ENCODE measurements around the gene TRPV4. TPM values are rescaled to one million over a fixed set of nuclear protein-coding genes. Genes with fewer than 3 reads are reported as not detected.
A peak's percentile ranks its signal among the peaks of the same experiment; 100 is the strongest.

TRPV4 gene
- total RNA-seq, 1 experiment from 2014 or later: 2.9 TPM

- TF ChIP-seq PRDM15 (CRISPR knock-in tag; IDR thresholded peaks at IDR 0.05): no peak
Measured at GRCh38 chr12:109783965-109784244, 49.3 kb downstream of the TRPV4 start (continued).

- Mint-ChIP-seq H3K27ac (peak overlapping the region; percentile 38; the same call in 1 of the 2 replicates), H3K4me3 (no peak overlapping the region), H3K4me1 (0 out of 2 replicates have a peak, but pooled peaks cover 3% of the 10 kb centered on the region), H3K27me3 (ENCODE audit: low read depth) (no peaks in the 10 kb centered on the region; the same call in 1 of the 2 replicates), H3K36me3 (no peaks in the 10 kb centered on the region), H3K9me3 (peaks cover 6% of the 10 kb centered on the region; the same call in 1 of the 2 replicates)
- ATAC-seq: no peak
- no peak for DNase-seq (ENCODE audit: low spot score)
- CTCF ChIA-PET: interaction anchor here (1.5 to 2.0 kb wide), 2 partner anchors 8 to 10 kb away, joined by 6 to 8 read pairs; no protein-coding TSS in a partner anchor
- POLR2A ChIA-PET: no interaction called here
- TF ChIP-seq ATF2 (CRISPR knock-in tag; IDR thresholded peaks at IDR 0.05; ENCODE audit: borderline replicate concordance, low read depth) (no peak), HMGA2 (CRISPR knock-in tag; IDR thresholded peaks at IDR 0.05) (no peak), NR2C2 (CRISPR knock-in tag; IDR thresholded peaks at IDR 0.05) (no peak), RORB (CRISPR knock-in tag; IDR thresholded peaks at IDR 0.05) (no peak), ZNF219 (CRISPR knock-in tag; IDR thresholded peaks at IDR 0.05; ENCODE audit: borderline replicate concordance) (no peak), SP1 (CRISPR knock-in tag; conservative IDR thresholded peaks at IDR 0.05) (no peak), CREM (CRISPR knock-in tag; IDR thresholded peaks at IDR 0.05) (no peak), PREB (CRISPR knock-in tag; IDR thresholded peaks at IDR 0.05; ENCODE audit: borderline replicate concordance) (no peak), JAZF1 (CRISPR knock-in tag; IDR thresholded peaks at IDR 0.05) (no peak), ELF4 (CRISPR knock-in tag; IDR thresholded peaks at IDR 0.05; ENCODE audit: low read depth) (no peak), KAT7 (CRISPR knock-in tag; IDR thresholded peaks at IDR 0.05; ENCODE audit: borderline replicate concordance) (no peak), ZNF416 (CRISPR knock-in tag; IDR thresholded peaks at IDR 0.05) (no peak), ZBTB43 (CRISPR knock-in tag; IDR thresholded peaks at IDR 0.05) (no peak), IRF2 (CRISPR knock-in tag; IDR thresholded peaks at IDR 0.05; ENCODE audit: borderline replicate concordance, low read depth) (no peak), ESRRA (CRISPR knock-in tag; IDR thresholded peaks at IDR 0.05; ENCODE audit: borderline replicate concordance) (no peak), CREB1 (CRISPR knock-in tag; IDR thresholded peaks at IDR 0.05) (no peak)
Measured at GRCh38 chr12:109783135-109783964, 49.8 kb downstream of the TRPV4 start.
